Measurements from ENCODE around the gene CNFN.

The CNFN gene

DNA sequence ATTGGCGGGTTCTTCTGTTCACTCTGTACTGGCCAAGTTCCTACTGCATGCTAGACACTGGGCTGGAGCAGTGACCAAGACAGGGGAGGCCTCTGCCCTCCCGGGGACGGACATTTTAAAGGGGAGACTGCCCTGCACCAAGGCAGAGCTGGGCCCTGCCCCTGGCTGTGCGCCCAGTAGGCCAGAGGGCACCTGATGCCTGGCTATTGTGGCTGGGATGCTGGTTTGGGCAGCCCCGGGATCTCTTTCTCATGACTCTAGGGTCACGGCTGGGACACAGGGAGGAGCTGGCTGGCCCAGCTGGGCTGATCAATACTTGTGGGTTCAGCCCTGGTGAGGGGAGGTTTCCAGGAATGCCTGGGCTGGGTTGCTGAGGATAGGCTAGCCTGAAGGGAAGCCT is 19.4 kb upstream of the CNFN start:
- no peak for DNase-seq (ENCODE audit: low spot score)

GRCh38 chr19:42407816-42408175 is 17.7 kb upstream of the CNFN start:
- DNase-seq (ENCODE audit: low spot score): no peak

- no peak for DNase-seq (ENCODE audit: low spot score)
Measured at GRCh38 chr19:42407085-42407815, 17.2 kb upstream of the CNFN start.

GRCh38 chr19:42406111-42406510 is 16.0 kb upstream of the CNFN start:
- no peak for DNase-seq (ENCODE audit: low spot score)

- no peak for DNase-seq (ENCODE audit: low spot score)
Measured at GRCh38 chr19:42403586-42403985, 13.5 kb upstream of the CNFN start.

DNA sequence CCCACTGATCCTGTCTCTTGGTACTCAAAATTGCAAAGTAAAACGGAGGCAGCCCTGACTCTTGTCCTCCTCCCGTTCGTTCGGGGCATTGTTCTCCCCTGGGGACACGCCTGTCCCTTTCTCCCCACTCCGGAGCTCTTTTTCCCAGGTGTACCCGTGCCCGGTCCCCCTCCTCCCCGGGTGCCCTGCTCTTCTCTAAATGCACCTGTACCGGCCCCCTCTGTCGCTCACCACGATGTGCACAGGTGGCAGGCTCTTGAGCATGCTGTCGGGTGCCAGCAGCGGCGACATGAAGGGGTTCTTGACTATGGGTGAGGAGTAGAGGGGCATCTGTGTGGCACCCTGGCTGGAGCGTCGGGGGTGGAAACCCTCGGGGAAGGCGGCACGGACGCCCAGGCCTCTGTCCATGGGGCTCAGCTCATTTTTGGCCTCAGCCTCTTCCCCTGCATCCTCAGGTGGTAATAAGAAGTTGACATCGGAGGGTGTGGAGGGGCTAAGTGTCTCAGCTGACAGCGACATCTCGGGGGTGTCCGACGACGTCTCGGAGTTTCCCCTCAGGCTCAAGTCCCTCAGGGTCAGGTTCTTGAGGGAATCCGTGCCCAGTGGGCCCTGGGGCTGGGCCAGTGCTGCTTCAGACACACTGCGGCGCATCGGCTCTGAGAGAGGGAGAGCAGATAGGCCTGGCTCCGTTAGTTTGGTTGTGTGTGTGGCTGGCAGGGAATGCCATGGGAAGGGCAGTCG is 12.4 kb upstream of the CNFN start:
- peak; percentile 38 for DNase-seq (ENCODE audit: low spot score)

GRCh38 chr19:42401365-42402303 is 11.5 kb upstream of the CNFN start:
- DNase-seq (ENCODE audit: low spot score): peak; percentile 82

GRCh38 chr19:42400404-42400803 is 10.3 kb upstream of the CNFN start:
- DNase-seq (ENCODE audit: low spot score): no peak

DNA sequence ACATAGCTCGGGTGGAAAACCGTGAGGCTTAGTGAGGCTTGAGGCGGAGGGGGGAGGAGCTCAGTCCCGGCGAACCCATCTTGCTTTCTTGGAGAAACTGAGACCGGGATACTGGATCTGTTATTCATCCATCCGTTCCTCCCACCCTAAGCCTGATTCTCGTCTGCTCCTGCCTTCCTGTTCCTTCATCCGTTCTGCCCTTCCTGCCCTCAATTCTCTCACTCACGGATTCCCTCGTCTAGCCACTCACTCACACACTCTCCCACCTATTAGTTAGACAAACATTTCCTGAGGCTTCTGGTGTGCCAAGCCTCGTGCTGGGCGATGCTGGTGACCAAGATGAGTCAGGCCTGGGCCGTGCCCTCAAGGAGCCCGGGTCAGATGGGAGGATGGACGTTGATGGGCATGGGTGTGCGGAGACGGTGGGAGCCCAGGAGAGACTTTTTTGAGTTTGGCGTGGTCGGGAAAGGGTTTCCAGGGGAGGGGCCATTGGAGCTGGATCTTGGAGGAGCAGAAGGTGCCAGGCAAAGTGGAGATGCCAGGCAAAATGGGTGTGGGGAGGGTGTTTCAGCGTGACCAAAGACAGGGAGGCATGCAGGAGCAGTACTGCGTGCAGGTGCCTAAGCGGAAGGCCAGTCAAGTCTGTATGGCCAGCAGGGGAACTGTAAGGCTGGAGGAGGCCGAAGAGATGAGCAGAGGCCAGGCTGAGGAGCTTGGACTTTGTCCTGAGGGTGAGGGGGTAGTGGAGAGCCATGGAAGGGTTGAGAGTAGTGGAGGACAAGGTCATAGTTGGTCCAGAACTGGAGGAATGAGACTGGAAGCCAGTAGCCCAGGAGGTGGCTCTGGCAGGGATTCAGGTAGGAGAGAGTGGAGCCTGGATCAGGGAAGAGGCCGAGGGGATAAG is 7.4 kb upstream of the CNFN start:
- DNase-seq (ENCODE audit: low spot score): peak; percentile 42

- DNase-seq (ENCODE audit: low spot score): peak; percentile 99
Measured at GRCh38 chr19:42396381-42397262, 6.5 kb upstream of the CNFN start.

DNA sequence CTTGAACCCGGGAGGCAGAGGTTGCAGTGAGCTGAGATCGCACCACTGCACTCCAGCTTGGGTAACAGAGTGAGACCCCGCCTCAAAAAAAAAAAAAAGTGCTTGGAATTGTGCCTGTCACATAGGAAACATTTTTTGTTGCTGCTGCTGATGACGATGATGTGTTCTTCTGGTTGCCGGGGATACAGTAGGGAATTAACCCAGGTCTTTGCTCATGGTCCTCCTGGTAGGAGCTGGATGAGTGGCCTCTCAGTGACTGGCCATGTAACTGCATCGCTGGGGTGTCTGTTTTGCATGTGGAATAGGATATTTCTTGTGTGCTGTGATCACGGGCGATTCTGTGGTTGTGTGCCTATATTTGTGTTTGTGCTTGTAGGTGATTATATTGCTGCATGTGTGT is 4.7 kb upstream of the CNFN start:
- DNase-seq (ENCODE audit: low spot score): no peak

GRCh38 chr19:42392165-42392564 is 2.1 kb upstream of the CNFN start:
- no peak for DNase-seq (ENCODE audit: low spot score)

DNA sequence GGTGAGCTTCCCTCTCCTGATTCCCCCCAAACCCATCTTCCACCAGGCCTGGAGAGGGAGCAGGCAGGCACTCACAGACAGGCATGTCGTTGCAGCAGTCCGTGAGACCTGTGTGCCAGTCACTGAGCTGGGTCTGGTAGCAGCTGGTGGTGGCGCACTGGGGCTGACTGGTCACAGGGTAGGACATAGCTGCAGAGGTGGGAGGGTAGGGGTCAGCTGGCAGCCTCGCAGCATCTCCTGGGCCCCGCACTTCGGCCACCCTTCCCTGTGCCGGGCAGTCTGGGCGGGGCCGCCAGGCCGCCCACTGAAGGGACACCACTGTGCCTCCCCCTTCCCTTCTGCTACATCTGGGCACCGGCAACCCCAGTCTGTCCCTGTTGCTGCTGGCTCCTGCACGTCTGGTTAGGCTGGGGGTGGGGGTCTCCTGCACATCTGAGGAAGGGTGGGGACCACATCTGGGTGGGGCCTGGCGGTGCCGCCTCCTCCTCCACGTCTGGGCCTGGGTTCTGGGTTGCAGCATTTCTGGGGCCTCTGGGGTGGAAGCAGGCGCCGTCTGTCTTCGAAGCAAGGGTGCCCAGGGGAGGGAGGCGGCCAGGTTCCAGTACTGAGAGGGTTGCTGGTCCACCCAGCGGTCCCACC is 1.1 kb downstream of the CNFN start:
- DNase-seq (ENCODE audit: low spot score): no peak

DNA sequence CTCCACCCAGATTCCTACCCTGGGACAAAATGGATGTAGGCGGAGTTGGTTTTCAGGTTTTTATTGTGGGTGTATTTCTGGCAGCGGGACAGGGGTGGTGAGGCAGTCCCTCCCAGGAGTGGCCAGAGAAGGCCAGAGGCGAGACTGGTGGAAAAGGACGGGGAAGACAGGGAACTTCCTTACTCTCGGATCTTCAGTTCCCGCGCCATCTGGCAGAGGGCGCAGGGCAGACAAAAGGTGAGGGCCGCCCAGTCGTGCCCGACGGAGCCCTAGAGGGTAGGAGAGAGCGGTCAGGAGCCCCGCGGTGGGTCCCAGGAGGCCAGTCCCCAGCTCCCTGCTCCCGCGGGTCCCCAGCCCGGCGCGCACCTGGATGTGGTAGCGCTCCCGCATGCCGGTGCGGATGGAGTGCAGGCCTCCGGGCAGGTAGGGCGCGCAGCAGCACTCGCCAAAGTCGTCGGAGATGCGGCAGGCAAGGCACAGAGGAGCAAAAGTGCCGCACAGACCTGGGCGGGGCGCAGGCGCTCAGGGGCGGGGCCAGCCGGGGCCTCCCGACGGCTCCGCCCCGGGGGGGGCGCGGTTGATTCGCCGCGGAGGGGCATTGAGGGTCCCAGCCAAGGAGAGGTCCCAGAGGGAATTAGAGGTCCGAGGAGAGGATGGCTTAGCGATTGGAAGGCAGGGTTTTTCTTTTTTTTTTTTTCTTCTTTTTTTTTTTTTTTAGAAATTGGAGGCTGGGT is 3.0 kb downstream of the CNFN start:
- peak; percentile 66 for DNase-seq (ENCODE audit: low spot score)

DNA sequence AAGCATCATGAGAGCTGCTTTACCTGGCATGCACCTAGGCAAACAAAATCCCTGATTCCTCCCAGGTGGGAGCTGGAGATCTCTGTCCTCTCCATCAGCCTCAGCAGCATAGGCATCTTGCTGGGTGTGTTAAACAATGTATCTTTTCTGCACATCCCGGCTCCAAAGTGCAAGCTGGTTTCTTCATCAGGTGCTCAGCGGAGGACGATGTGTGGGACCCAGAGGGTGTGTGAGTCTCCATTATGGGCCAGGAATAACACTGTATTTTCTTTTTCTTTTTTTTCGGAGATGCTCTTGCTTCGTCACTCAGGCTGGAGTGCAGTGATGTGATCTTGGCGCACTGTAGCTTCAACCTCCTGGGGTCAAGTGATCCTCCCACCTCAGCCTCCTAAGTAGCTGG is 9.9 kb downstream of the CNFN start:
- DNase-seq (ENCODE audit: low spot score): no peak

DNA sequence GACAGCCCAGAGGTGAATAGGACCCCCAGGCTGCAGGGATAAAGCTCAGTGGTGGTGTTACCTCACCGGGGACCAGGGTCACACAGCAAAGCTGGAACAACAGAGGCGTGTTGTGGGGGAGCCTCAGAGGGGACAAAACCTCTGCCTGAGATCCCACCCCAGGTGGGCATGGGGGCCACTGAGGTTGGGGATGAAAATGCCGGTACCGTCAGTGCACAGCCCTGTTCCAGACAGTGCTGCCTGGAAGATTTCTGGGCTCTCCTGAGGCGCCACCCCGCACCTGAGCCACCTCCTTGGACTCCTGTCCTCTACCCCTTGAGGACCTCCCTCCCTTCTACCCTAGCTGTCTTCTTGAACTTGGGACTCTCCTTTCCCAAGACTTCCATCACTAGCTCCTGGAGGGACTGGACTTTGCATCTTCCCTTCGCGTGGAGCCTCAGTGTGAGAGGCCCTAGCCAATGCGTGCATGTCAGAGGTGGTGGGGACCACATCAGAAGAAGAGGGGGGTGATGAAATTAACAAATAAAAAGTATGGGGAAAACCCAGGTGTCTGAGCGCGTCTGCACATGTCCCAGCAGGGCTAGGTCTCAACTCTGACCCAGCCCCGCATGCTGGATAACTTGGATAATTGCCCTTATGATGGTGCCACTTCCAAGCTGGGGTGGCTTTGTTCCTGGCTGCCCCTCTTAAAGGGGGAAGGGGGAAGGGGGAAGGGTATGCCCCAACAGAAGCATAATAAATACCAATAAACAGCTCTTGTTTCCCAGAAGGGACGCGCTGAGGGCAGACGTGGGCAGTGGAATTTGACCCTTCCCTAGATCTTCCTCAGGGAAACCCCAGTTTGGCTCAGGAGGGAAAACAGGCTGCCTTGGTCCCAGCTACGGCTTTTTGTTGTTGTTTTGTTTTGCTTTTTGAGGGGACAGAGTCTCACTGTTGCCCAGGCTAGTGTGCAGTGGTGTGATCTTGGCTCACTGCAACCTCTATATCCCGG is 11.6 kb downstream of the CNFN start:
- DNase-seq (ENCODE audit: low spot score): no peak

GRCh38 chr19:42376177-42376555 is 13.9 kb downstream of the CNFN start:
- no peak for DNase-seq (ENCODE audit: low spot score)

Measured in cerebellar cortex (tissue), 1 donor.